HepG2 (cell line): Measurements from ENCODE around the gene SECTM1. TPM values are rescaled to one million over a fixed set of nuclear protein-coding genes. Genes with fewer than 3 reads are reported as not detected.

ENCODE experiments used
- AGO1 ChIP-seq: fragments of 200-400 bp; formaldehyde crosslinking; IDR thresholded peaks from 2 replicates; pipeline ENCODE4 v1.6.1; 2017; ENCODE audit warnings: mild to moderate bottlenecking, low read depth, low read length, moderate library complexity; ENCODE audit not compliant: poor library complexity, severe bottlenecking
- ARNT ChIP-seq: fragments of 450-650 bp; IDR thresholded peaks from 2 replicates; pipeline ENCODE4 v1.6.1; 2017
- FOXO1 ChIP-seq: sonication (generic); formaldehyde crosslinking; IDR thresholded peaks from 2 replicates; pipeline ENCODE4 v1.4.0; 2020; ENCODE audit warnings: missing genetic modification reagents
- KLF6 ChIP-seq: IDR thresholded peaks from 2 replicates; pipeline ENCODE4 v1.8.0; 2016; ENCODE audit warnings: missing biosample characterization, missing genetic modification reagents
- POLR2G ChIP-seq: fragments of 200-400 bp; formaldehyde crosslinking; IDR thresholded peaks from 2 replicates; pipeline ENCODE4 v1.6.1; 2018; ENCODE audit warnings: mild to moderate bottlenecking, low read depth, low read length, moderate library complexity
- PPARG ChIP-seq: conservative IDR thresholded peaks from 2 replicates; pipeline ENCODE4 v1.6.1; 2016; ENCODE audit warnings: missing biosample characterization, missing genetic modification reagents
- RAD21 ChIP-seq: fragments of 450-650 bp; formaldehyde crosslinking; IDR thresholded peaks from 2 replicates; pipeline ENCODE4 v1.5.0; 2020; ENCODE audit warnings: mild to moderate bottlenecking
- RARA ChIP-seq: IDR thresholded peaks from 2 replicates; pipeline ENCODE4 v1.6.1; 2016; ENCODE audit warnings: missing genetic modification reagents, missing compliant biosample characterization
- RFXANK ChIP-seq: IDR thresholded peaks from 2 replicates; pipeline ENCODE4 v1.6.1; 2016
- TEAD2 ChIP-seq: sonication (generic); formaldehyde crosslinking; IDR thresholded peaks from 2 replicates; pipeline ENCODE4 v1.9.0; 2021; ENCODE audit warnings: missing genetic modification reagents
- THAP9 ChIP-seq: sonication (generic); formaldehyde crosslinking; IDR thresholded peaks from 2 replicates; pipeline ENCODE4; 2020; ENCODE audit warnings: missing genetic modification reagents, mild to moderate bottlenecking, borderline replicate concordance
- TSC22D2 ChIP-seq: sonication (generic); formaldehyde crosslinking; IDR thresholded peaks from 2 replicates; pipeline ENCODE4 v1.5.1; 2020; ENCODE audit warnings: missing genetic modification reagents, mild to moderate bottlenecking, borderline replicate concordance
- USF2 ChIP-seq, 2 experiments: sonication (generic) in 1 of 2; formaldehyde crosslinking in 1 of 2; IDR thresholded peaks; 2 replicates each; pipeline versions ENCODE4 v1.5.1 to v1.6.1; 2011 to 2020; ENCODE audit warnings: borderline replicate concordance in 1 of 2, low read depth in 1 of 2, low read length in 1 of 2, mild to moderate bottlenecking in 1 of 2, missing genetic modification reagents in 1 of 2, moderate library complexity in 1 of 2
- ZNF256 ChIP-seq: sonication (generic); formaldehyde crosslinking; conservative IDR thresholded peaks from 2 replicates; pipeline ENCODE4 v1.4.0; 2020; ENCODE audit warnings: missing genetic modification reagents
- ZNF468 ChIP-seq: sonication (generic); formaldehyde crosslinking; IDR thresholded peaks from 2 replicates; pipeline ENCODE4 v1.8.0; 2022; ENCODE audit warnings: mild to moderate bottlenecking, moderate library complexity, missing genetic modification reagents
- ZSCAN25 ChIP-seq: sonication (generic); formaldehyde crosslinking; IDR thresholded peaks from 2 replicates; pipeline ENCODE4 v1.8.0; 2022; ENCODE audit warnings: mild to moderate bottlenecking, missing genetic modification reagents
- polyA plus RNA-seq, 8 experiments: library from polyadenylated mRNA; depleted of rRNA in 3 of 8; stranded (reverse) in 7 of 8; unstranded in 1 of 8; fragments of >200 nt; fragmentation: Illumina TruSeq in 4 of 8; extraction: Trizol in 4 of 8; gene quantifications; 2 replicates each; pipeline versions ENCODE4 v1.2.1 to v1.2.3, GENCODE V29; 2011 to 2016; ENCODE audit warnings: low read depth in 4 of 8, missing spikeins in 1 of 8, mixed read lengths in 1 of 8; ENCODE audit not compliant: insufficient read depth in 1 of 8
- total RNA-seq, 5 experiments: library from RNA; depleted of rRNA; stranded (reverse); fragments of >200 nt; fragmentation: Illumina TruSeq; extraction: Trizol; gene quantifications; 2 replicates each; pipeline ENCODE4 v1.2.3, GENCODE V29; 2016; ENCODE audit warnings: low read depth in 1 of 5
- TF ChIP-seq, protein P1 (sequence below): IDR thresholded peaks from 2 replicates; pipeline ENCODE4 v1.6.1; 2018; ENCODE audit warnings: missing genetic modification reagents
- TF ChIP-seq, protein P2 (sequence below): IDR thresholded peaks from 2 replicates; pipeline ENCODE4 v1.6.1; 2016; ENCODE audit warnings: mild to moderate bottlenecking
- TF ChIP-seq, protein P3 (sequence below): sonication (generic); formaldehyde crosslinking; IDR thresholded peaks from 2 replicates; pipeline ENCODE4 v1.4.0; 2020; ENCODE audit warnings: missing genetic modification reagents, borderline replicate concordance

SECTM1 gene
- total and polyA plus RNA-seq, 2 of the 13 experiments (the other 11 are each of a cell fraction or from before 2014, with no cell fraction given), result 3.5 to 5.3 TPM

DNA sequence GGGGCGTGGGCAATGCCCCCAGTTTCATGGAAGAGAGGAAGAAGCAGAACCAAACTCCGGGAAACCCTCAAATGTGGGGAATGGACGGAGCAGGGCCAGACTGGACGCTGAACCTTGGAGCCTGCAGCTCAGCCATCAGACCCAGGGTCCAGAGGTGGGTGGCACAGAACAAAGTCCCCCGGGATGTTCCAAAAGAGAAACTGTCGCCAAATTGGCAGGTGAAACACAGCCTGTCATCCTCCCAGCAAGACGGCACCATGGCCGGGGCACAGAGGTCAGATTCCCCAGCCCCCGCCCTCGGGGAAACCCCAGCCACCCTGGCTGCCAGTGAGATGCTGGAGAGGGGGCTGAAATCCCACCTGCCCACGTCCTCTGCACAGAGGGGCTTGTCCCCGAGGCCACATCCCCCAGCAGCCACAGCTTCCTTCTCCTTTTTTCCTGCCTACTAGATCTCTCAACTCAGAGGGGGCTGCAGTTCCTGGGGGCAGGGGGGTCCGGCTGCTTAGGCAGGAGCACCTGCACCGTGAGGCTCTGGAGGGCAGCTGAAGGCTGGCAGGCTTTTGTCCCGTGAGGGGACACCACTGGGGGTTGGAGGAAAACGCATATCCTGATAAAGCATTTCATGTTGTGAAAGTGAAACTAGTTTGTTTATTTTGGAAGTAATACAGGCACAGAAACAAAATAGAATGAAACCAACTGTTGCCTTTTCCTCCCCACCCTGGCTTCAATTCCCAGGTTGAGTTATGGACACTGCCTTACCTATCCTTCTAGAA is 1.2 kb upstream of the SECTM1 start (continued):
- TF ChIP-seq, protein P1, sequence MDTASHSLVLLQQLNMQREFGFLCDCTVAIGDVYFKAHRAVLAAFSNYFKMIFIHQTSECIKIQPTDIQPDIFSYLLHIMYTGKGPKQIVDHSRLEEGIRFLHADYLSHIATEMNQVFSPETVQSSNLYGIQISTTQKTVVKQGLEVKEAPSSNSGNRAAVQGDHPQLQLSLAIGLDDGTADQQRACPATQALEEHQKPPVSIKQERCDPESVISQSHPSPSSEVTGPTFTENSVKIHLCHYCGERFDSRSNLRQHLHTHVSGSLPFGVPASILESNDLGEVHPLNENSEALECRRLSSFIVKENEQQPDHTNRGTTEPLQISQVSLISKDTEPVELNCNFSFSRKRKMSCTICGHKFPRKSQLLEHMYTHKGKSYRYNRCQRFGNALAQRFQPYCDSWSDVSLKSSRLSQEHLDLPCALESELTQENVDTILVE (CRISPR knock-in tag), result no peak
- TF ChIP-seq TEAD2 (CRISPR knock-in tag) (no peak), FOXO1 (CRISPR knock-in tag) (no peak), ZNF468 (no peak), KLF6 (CRISPR knock-in tag) (no peak), RAD21 (CRISPR knock-in tag) (no peak), TSC22D2 (CRISPR knock-in tag) (0 out of 2 replicates have a peak, but pooled peaks have one; percentile 17), ZSCAN25 (CRISPR knock-in tag) (0 out of 2 replicates have a peak, but pooled peaks have one; percentile 29), THAP9 (CRISPR knock-in tag) (no peak), POLR2G (no peak), AGO1 (peak; percentile 74), ZNF256 (CRISPR knock-in tag) (no peak), RFXANK (CRISPR knock-in tag) (no peak), PPARG (CRISPR knock-in tag) (no peak), ARNT (no peak), RARA (CRISPR knock-in tag) (0 out of 2 replicates have a peak, but pooled peaks have one; percentile 8), USF2 (IDR thresholded peaks at IDR 0.05; ENCODE audit: low read depth, low read length) (no peak), USF2 (CRISPR knock-in tag; IDR thresholded peaks at IDR 0.05; ENCODE audit: borderline replicate concordance) (no peak)
- TF ChIP-seq, protein P2, sequence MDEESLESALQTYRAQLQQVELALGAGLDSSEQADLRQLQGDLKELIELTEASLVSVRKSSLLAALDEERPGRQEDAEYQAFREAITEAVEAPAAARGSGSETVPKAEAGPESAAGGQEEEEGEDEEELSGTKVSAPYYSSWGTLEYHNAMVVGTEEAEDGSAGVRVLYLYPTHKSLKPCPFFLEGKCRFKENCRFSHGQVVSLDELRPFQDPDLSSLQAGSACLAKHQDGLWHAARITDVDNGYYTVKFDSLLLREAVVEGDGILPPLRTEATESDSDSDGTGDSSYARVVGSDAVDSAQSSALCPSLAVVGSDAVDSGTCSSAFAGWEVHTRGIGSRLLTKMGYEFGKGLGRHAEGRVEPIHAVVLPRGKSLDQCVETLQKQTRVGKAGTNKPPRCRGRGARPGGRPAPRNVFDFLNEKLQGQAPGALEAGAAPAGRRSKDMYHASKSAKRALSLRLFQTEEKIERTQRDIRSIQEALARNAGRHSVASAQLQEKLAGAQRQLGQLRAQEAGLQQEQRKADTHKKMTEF, result no peak
- TF ChIP-seq, protein P3, sequence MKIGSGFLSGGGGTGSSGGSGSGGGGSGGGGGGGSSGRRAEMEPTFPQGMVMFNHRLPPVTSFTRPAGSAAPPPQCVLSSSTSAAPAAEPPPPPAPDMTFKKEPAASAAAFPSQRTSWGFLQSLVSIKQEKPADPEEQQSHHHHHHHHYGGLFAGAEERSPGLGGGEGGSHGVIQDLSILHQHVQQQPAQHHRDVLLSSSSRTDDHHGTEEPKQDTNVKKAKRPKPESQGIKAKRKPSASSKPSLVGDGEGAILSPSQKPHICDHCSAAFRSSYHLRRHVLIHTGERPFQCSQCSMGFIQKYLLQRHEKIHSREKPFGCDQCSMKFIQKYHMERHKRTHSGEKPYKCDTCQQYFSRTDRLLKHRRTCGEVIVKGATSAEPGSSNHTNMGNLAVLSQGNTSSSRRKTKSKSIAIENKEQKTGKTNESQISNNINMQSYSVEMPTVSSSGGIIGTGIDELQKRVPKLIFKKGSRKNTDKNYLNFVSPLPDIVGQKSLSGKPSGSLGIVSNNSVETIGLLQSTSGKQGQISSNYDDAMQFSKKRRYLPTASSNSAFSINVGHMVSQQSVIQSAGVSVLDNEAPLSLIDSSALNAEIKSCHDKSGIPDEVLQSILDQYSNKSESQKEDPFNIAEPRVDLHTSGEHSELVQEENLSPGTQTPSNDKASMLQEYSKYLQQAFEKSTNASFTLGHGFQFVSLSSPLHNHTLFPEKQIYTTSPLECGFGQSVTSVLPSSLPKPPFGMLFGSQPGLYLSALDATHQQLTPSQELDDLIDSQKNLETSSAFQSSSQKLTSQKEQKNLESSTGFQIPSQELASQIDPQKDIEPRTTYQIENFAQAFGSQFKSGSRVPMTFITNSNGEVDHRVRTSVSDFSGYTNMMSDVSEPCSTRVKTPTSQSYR, result no peak
